GM19240 (cell line): Measurements from ENCODE around the gene CPE.
A peak's percentile ranks its signal among the peaks of the same experiment; 100 is the strongest.
"Not testable (repeated sequence)": the region's sequence is repeated elsewhere in the genome, so short reads cannot be mapped to it uniquely, and the experiment has no call there.

ENCODE experiments used
- DNase-seq: peaks from one replicate; pipeline ENCODE4 v3.0.0; 2011; ENCODE audit warnings: low spot score; ENCODE audit not compliant: insufficient read length

CPE gene

DNA sequence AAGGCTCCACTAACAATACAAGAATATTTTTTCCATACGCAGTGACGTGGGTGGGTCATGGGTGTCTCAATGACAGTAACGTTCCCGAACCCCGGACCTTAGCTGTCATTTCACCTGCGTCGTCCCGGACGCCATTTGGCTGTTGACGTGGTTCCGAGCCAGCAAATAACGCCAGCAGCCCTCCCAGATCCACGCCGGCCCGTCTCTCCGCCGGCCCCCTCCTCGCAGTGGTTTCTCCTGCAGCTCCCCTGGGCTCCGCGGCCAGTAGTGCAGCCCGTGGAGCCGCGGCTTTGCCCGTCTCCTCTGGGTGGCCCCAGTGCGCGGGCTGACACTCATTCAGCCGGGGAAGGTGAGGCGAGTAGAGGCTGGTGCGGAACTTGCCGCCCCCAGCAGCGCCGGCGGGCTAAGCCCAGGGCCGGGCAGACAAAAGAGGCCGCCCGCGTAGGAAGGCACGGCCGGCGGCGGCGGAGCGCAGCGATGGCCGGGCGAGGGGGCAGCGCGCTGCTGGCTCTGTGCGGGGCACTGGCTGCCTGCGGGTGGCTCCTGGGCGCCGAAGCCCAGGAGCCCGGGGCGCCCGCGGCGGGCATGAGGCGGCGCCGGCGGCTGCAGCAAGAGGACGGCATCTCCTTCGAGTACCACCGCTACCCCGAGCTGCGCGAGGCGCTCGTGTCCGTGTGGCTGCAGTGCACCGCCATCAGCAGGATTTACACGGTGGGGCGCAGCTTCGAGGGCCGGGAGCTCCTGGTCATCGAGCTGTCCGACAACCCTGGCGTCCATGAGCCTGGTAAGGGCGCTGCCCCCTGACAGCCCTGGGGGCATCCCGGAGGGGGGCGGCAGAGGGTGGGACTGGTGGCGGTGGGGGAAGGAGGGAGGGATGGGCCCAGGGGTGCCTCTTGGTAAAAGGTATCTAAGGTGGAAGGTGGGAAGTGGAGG is at the start of gene CPE:
Gene CPE (plus strand): TSS at position 264 of the 933 bp plus-strand sequence. CDS start 214 bp downstream, at position 478.
- DNase-seq, result peak; percentile 4

DNA sequence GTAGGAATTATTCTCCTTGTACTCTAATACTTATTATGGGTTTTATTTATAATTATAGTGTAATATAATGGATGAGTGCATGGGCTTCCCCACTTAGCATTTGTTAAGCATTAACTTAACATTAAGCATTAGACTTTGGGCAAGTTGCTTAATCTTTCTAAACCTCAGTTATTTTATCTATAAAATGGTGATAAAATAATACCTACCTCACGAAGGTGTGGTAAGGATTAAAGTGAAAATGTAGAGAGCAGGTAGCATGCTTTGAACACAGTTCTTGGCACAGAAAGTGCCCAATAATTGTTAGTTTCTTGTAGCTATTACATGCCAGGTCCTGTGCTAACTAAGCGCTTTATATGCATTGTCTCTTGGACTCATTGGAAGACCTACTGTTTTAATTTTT is 48.7 kb upstream of the CPE start:
- no peak for DNase-seq

DNA sequence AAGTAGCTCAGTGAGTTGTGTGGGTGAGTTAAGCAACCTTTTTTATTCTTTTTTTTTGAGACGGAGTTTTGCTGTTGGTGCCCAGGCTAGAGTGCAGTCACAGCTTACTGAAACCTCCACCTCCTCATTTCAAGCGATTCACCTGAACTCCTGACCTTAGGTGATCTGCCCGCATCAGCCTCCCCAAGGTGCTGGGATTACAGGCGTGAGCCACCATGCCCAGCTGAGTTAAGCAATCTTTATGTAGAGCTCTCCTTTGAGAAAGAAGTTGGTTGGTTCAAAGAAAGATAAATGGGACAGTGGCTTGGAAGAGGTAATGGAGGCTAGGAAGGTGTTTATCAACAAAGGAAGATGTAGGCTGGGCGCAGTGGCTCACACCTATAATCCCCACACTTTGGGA is 48.1 kb upstream of the CPE start:
- DNase-seq, result no peak

DNA sequence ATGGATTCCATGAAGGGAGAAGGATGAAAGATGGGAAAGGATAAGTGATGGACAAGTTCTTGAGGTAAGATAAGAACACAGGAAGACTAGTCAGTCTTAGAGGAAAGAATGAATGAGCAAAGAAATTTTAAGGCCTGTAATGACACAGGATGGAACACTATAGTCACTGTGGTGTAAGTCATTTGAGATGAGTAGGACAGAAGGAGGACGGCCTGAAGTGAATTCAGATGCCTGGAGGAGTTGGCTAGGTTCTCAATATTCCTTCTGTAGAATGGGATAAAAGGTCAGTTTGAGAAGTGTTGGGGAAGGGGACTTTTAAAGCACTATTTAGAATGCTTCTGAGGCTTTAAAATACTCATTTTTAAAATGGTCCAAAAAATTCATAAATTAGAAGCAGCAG is 47.4 kb upstream of the CPE start:
- no peak for DNase-seq

DNA sequence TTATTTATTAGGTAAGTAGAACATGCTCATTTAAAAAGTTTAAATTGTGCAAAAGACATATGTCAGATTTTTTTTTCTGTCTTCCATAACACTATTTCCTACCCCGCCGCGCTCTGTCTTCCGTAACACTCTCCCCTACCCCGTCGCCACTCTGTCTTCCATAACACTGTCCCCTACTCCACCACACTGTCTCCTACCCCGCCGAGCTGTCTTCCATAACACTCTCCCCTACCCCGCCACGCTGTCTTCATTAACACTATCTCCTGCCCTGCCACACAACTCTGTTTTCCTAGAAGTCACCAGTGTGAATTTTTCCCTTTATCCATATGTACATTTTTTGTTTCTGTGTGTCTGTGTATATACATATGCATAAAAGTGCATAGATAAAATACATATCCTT is 47.0 kb upstream of the CPE start:
- DNase-seq, result no peak

DNA sequence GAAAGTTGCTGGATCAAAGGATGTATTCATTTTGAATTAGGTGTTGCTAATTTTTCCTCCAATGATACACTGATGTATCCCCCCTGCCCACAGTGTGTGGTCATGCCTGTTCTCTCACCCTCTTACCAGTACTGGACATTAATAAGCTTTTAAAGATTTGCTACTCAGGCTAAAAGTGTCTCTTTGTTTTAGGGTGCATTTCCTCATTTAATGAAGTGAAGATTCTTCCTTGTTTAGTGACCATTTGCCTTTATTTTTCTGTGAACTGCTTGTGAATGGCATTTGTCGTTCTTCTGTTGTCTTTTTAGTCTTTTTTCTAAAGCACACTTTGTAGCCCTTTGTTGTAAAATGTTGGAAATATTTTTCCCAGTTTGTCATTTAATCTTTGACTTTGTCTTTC is 46.3 kb upstream of the CPE start:
- no peak for DNase-seq

DNA sequence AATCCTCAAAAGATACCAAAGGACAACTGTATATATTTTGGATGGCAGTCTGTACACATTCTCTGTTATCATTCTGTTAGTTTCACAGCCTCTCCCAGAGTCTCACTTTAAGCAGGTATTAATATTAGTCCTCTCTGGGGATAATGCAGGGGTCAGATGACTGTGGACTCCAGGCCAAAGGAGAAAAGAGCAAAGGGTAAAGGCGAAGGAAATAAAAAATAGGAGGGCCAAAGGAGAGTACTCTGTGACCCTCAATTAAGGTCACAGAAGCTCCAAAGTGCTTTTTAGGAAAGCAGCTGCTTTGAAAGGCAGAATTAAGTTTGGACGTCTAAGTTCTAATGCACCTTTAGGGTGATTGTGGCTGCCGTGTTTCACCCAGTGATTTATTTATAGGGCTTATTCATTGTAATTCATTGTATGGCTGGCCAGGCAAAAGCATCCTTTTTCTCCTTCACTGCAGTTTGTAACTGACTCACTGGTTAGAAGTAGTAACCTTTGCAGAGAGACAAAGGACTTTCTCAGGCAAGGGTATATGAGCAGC is 43.6 kb upstream of the CPE start:
- no peak for DNase-seq

DNA sequence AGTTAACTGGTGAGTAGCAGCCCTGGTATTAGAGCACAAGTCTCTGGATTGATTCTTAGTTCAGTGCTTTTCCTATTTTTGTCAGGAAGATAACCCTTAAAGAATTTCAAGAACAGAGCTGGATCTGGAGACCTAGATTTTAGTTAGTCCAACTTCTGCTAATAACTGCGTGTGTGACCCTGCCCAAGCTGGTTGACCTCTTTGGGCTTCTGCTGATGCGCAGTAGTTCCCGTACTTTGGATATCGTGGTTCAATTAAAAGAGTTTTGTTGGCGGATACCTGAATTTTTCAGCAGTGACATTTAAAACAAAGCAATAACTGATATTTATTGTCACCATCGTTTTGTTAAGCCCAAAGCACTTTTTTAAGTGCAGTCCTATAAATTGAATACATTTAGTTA is 42.1 kb upstream of the CPE start:
- no peak for DNase-seq

DNA sequence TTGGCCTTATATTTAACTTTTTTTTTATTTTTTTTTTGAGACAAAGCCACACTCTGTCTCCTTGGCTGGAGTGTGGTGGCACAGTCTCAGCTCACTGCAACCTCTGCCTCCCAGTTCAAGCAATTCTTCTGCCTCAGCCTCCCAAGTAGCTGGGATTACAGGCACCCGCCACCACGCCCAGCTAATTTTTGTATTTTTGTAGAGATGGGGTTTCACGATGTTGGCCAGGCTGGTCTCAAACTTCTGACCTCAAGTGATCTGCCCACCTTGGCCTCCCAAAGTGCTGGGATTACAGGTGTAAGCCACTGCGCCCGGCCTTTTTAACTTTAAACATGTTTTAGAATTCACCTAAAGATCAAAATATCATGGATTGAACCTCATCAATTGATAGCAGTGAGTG is 36.5 kb upstream of the CPE start:
- DNase-seq, result not testable (repeated sequence)

DNA sequence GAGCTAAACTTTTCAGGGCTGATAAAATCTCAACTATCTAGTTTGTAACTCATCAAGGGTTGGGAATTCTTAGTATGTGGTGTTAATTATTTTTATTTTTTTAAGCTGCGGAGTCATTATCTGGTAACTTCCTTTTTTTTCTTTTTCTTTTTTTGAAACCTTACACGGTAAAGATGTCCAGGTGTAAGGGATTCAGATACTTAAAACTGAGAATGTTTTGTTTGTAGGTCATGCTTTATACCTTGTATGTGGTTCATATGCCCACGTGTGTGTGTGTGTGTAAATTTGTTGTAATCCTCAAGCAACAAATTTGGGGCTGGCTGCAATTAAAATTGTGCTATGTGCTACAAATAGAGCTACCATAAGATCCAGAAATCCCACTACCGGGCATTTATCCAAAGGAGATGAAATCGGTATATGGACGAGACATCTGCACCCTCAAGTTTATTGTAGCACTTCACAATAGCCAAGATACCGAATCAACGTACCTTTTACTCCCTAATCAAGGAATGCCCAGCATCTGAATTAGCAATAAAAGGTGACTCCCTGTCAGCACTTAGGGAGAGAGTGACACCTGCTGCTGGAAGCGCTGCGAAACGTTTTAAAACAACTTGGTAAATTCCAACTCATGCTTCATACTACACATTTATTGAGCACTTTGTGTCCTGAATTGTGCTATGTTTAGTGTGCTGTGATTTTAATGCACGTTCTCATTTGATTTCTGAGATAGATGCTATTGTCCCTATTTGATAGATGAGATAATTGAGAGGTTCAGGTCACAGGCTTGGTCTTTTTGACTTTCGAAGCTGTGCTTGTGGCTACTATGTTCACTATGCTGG is 35.2 kb upstream of the CPE start:
- no peak for DNase-seq

DNA sequence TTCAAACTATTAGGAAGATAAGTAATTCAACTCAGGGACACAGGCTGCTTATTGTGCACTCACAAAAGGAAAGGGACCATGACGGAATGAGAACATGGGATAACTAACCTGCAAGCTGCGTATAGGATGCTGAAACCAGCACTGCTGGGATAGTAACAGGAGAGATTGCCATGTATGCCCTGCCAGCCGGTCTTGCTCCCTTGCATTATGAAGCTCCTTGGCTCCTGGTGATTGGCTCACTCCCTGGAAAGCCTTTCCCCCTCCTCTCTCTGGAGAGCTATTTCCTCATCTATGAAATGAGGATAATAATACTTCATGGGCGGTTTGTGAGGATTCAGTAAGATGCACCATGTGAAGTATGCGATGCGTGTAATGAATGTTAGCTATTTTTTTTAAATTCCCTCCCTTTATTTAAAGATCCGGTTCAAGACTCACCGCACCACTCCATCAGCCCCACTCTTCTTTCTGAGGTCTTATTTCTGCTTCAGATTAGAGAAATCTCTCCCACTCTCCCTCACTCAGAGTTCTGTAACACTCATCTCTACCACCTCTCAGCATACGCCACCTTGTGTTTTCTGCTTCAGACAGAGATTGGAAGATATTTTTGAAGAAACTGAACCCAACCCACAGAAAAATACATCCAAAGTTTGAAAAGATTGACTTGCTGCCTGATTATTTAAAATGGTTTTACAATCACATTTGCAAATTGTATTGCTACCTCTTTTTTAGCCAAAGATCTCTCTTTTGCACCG is 33.0 kb upstream of the CPE start:
- DNase-seq, result no peak

DNA sequence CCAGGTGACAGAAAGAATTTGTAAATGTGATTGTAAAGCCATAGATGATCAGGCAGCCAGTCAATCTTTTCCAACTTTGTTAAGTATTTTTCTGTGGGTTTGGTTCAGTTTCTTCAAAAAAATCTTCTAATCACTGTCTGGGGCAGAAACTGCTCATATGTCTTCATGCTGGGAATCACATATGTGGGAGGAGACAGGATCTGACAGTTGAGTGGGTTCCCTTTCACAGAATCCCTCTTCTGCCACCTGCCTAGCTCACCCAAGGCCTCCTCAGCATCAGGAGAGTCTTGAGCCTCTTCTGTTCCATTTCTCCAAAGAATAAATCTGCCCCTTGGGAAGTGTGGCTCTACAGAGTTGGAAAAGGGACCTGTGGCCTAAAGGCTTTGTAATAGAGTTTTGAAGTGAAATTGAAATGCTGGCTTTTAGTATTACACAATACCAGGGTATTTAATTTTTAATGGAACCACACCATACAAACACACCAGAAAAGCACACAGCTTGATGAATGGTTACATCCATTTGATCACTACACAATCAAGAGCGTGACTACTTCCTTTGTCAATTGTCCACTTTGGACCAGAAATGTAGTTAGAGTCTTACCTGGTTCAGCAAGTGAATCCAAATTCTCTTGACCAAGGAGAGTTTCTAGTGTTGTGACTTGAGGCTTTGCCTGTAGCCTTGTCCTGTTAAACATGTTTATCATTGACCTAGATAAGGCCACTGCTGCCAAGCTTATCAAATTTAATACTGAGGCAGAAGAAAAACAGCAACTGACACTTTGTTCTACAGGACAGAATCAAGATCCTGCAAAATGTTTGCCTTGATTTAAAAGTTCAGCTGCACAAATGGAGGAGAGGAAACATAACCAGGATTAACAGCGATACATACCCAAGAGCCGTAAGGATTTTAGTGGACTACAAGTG is 30.9 kb upstream of the CPE start:
- DNase-seq, result no peak

DNA sequence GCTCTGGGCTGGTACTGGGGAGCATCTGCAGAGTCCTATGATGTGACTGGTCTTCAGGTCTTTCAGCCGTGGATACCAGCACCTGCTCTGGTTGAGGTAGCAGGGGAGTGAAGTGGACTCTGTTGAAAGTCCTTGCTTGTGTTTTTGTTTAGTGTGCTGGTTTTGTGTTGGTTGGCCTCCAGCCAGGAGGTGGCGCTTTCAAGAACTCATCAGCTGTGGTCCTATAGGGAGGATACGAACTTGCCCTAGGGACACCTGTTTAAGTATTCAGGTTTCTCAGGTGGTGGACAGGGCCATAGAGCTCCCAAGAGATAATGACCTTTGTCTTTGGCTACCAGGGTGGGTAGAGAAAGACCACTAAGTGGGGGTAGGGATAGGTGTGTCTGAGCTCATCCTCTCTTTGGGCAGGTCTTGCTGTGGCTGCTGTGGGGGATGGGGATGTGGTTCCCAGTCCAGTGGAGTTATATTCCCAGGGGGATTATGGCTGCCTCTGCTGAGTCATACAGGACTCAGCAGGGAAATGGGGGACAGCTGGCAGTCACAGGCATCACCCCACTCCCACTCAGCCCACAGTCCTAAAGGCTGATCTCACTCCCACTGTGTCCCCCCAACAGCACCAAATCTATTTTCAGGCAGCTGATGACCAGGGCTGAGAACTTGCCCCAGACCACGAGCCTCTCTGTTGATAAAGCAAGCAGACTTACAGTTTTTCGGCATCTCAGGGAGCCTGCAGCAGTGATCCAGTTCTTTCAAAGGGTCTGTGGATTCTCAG is 27.3 kb upstream of the CPE start:
- DNase-seq, result no peak

DNA sequence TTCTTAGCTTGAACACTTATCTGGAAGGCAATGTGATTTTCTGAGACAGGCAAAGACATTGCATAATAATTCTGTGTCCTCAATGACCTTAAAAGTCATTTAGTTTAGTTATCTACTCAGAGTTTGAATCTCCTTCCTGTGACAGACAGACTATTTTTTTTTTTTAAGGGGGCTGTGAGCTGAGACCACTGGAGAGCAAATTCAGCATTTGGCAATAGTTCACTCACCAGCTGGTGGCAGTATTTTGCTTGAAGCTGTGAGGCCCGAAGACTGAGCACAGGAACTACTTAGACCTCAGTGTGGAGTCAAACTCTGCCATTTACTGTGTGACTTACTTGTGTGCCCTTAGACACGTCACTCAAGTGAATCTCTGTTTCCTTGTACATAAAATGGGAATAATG is 22.9 kb upstream of the CPE start:
- DNase-seq, result no peak

DNA sequence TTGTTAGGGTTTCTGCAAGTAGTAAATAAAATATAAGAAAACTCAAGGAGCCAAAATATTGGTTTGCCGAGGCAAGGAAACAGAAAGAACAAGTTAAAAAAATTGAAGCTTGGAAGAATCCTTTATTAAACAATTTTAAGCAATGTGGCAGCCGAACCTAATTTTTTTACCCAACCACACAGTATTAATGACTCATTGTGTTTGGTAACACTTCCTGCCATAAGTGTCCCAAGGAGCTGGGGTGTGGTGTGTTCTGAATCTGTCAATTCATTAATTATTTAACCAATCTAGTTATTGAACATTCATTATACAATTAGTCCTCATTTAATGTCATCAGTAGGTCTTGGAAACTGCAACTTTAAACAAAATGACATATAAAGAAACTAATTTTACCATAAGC is 19.3 kb upstream of the CPE start:
- DNase-seq, result no peak

DNA sequence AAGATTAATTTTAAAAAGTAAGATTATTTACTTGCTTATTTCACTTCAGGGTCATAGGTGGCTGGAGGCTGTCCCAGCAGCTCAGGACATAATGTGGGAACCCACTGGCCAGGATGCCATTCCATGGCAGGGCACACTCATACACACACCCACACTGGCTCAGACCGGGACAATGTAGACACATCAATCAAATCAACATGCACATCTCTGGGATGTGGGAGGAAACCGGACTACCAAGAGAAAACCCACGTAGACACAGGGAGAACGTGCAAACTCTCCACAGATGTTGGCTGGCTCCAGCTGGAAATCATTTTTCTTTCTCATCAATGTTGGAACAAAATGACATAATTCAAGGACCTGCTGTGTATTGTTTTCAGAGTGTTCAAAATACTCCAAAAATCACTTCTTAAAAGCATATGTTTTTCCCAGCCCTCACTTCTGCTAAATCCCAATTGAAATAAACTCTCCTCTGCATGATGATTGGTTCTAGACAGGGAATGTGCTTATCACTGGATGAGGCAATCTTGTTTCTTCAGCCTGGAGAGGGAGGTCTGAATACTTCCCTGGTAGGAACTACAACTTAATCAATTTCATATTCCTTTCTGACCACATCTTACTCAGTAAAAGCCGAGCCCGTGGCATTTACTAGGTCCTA is 18.6 kb upstream of the CPE start:
- DNase-seq, result no peak

DNA sequence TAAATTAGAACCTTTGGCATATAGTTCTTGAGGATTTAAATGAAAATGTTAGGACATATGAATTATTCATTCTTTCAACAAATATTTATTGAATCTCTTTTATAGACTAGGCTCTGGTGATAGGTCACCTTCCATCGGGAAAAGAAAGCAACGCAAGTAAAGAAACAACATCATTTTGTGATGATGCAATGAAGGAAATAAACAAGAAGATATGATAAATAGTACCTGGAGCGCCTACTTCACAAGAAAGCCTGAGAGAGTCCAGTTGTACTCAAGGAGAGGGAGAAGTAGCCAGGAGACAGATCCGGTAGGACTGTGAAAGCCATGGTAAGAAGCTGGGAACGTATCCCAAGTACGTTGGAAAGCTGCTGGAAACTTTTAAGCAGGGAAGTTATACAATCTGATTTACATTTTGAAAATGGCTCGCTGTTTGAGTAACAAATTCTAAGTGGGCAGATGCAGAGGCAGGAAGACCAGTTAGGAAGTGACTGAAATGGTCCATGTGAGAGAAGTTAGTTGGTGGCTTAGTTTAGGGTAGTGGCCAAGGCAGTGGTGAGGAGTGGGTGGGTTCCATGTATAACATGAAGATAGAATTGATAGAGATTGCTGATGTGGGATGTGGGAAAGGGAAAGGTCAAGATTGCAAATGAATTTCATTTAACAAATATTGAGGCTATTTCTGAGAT is 17.7 kb upstream of the CPE start:
- no peak for DNase-seq

DNA sequence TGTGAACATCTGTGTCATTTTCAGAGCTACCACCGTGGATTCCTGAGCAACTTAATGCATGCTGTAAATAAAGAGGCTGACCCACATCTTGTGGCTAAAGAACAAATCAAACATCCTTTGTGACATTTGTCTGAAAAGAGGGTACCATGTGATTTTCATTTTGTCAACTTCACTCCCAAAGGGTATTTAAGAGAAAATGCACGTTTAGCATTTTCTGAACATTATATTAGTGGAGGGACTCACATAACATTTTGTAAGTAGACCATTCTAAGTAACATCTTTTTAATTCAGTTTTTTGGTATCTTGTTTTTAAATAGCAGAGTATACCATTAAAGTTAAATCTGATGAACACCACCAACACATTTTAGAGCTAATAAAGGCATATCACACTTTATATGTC is 17.0 kb upstream of the CPE start:
- DNase-seq, result no peak
